Adipocyte (in vitro differentiated cells): ENCODE results near the gene JAKMIP2.

Source experiments
- DNase-seq: peaks from one replicate; pipeline ENCODE4 v3.0.0-alpha.2; 2015; ENCODE audit warnings: low read depth
- H3K27me3 ChIP-seq: replicated peaks from 2 replicates; pipeline ENCODE4 v1.7.0; 2013; ENCODE audit warnings: mild to moderate bottlenecking, low read length, moderate library complexity; ENCODE audit not compliant: control insufficient read depth, insufficient read depth
- H3K36me3 ChIP-seq: 2 replicates; pipeline ENCODE4 v1.7.0; 2013; ENCODE audit warnings: low read length, mild to moderate bottlenecking, moderate library complexity; ENCODE audit not compliant: control insufficient read depth, insufficient read depth, severe bottlenecking
- H3K4me1 ChIP-seq: 2 replicates; pipeline ENCODE4 v1.7.0; 2013; ENCODE audit warnings: mild to moderate bottlenecking, low read length, moderate library complexity; ENCODE audit not compliant: control insufficient read depth, insufficient read depth
- H3K4me3 ChIP-seq: 2 replicates; pipeline ENCODE4 v1.7.0; 2013; ENCODE audit warnings: mild to moderate bottlenecking, low read length, moderate library complexity
- H3K9ac ChIP-seq: 2 replicates; pipeline ENCODE4 v1.7.0; 2013; ENCODE audit warnings: mild to moderate bottlenecking, low read length, moderate library complexity
- H3K9me3 ChIP-seq: 2 replicates; pipeline ENCODE4 v1.7.0; 2013; ENCODE audit warnings: mild to moderate bottlenecking, low read length, moderate library complexity; ENCODE audit not compliant: control insufficient read depth

JAKMIP2 gene

DNA sequence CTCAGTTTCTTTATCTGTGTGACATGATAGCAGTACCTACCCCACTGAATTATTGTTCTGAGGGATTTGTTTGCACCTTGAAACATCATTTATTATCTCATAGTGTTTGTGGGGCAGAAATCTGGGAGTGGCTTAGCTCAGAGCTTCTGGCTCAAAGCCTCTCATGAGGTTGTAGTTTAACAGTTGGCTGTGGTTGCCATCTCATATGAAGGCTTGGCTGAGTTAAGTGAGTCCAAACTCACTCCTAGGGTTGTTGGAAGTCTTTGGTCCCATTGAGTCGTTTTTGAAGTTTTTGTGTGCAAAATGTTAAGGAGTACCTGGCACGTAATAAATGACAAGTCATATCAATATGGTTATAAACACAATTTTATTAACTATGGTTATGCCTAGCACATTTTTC is 3.6 kb upstream of the JAKMIP2 start:
- Histone ChIP-seq H3K4me3 (no peak overlapping the region), H3K9me3 (no peaks in the 10 kb centered on the region), H3K9ac (no peak overlapping the region), H3K27me3 (peaks cover 9% of the 10 kb centered on the region), H3K36me3 (no peaks in the 10 kb centered on the region), H3K4me1 (no peaks in the 10 kb centered on the region)
- no peak for DNase-seq

DNA sequence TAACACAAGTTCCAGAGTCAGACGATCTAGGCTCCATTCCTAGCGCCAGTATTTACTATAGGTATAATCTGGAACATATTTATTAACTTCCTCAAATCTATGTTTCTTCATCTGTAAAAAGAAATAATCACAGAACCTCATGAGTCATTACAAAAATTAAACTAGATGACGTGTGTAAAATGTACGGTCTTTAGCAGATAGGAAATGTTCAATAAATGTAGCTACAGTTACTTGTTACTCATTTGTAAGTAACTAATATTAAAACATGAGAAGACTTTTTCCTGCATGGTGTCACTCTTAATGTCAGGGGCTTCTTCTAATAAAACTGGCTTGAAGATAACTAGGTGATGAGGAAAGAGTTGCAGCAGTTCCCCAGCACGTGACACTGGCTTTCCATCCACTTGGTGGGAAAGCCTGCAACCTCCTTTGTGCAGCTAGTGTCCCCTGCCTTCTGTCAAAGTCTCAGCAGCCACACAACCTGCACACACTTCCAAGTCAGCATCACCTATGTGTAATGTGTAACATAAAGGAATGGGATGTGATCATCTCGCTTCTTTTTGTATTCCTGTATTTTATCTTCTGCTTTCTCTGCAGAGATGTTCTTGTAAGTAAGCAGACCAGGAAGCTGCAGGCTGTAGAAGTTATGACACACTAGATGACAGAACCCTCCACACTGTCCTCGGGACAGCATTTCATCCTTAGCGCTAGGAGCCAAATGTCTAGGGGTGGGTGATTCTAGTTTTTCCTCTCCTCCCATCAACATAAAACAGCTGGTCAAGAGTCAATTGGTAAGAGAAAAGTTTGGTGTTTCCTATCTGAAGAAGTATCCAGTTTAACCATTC is 1.8 kb upstream of the JAKMIP2 start:
- H3K4me1 ChIP-seq, result no peaks in the 10 kb centered on the region
- no peaks in the 10 kb centered on the region for H3K9me3 ChIP-seq
- H3K9ac ChIP-seq, result no peak overlapping the region
- H3K27me3 ChIP-seq, result peaks cover 9% of the 10 kb centered on the region
- no peak overlapping the region for H3K4me3 ChIP-seq
- no peaks in the 10 kb centered on the region for H3K36me3 ChIP-seq
- no peak for DNase-seq

DNA sequence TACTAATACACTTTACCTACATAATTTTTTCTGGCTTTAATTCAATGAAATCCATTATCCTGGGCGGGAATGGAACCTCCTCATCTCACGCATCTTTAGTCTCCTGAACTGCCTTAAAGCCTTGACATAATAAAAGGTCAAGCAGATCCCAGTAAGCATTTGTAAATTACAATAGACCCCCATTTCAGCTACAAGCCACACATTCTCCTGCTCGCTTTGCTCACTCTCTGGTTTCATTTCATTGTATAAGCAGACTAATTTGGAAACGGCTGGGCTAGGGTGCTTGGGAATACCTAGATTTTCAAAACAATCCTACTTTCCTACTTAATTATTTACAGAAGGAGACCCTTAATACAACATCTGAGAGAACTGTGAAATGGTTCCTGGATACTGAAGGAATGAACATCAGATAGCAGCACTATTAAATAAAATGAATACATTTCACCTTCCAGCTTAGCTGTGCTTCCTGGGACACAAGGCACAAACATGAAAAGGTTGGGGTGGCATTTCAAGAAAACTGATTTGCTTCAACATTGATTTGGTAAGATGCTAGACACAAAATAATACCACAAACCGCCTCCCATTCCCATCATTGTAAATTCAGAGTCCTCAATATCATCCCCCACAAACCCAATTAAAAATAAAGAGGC is 1.5 kb downstream of the JAKMIP2 start:
- no peak overlapping the region for H3K9ac ChIP-seq
- H3K4me3 ChIP-seq, result no peak overlapping the region
- H3K9me3 ChIP-seq, result no peaks in the 10 kb centered on the region
- no peaks in the 10 kb centered on the region for H3K4me1 ChIP-seq
- no peak for DNase-seq
- H3K27me3 ChIP-seq, result peaks cover 7% of the 10 kb centered on the region
- no peaks in the 10 kb centered on the region for H3K36me3 ChIP-seq

GRCh38 chr5:147779694-147780093 is 2.8 kb downstream of the JAKMIP2 start:
- Histone ChIP-seq H3K9ac (no peak overlapping the region), H3K27me3 (peaks cover 6% of the 10 kb centered on the region), H3K9me3 (no peaks in the 10 kb centered on the region), H3K36me3 (no peaks in the 10 kb centered on the region), H3K4me3 (no peak overlapping the region), H3K4me1 (no peaks in the 10 kb centered on the region)
- no peak for DNase-seq

GRCh38 chr5:147776989-147777388 is 5.5 kb downstream of the JAKMIP2 start:
- Histone ChIP-seq H3K4me1 (no peaks in the 10 kb centered on the region), H3K36me3 (no peaks in the 10 kb centered on the region), H3K9me3 (no peaks in the 10 kb centered on the region), H3K4me3 (no peak overlapping the region), H3K27me3 (peaks cover 2% of the 10 kb centered on the region), H3K9ac (no peak overlapping the region)
- DNase-seq, result no peak

DNA sequence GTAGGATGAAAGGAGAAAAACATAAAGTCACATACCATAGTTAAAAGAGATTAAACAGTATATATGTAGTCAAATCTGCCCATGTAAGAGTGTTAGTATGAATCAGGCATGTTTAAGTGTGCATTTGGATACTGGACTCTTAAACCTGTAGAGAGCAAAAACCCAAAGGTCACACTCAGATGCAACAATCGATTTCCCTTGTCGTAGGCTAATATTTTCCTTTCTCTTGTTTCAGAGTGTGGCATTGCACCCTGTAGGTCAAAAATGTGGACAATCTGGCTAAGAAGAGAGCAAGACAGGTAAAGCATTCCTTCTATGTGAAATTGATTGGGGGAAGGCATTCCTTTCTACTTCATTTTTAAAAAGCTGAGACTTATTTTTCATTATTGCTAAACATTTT is 8.9 kb downstream of the JAKMIP2 start:
- Histone ChIP-seq H3K27me3 (no peaks in the 10 kb centered on the region), H3K9me3 (no peaks in the 10 kb centered on the region), H3K4me1 (no peaks in the 10 kb centered on the region), H3K36me3 (no peaks in the 10 kb centered on the region), H3K9ac (no peak overlapping the region), H3K4me3 (no peak overlapping the region)
- DNase-seq, result no peak

DNA sequence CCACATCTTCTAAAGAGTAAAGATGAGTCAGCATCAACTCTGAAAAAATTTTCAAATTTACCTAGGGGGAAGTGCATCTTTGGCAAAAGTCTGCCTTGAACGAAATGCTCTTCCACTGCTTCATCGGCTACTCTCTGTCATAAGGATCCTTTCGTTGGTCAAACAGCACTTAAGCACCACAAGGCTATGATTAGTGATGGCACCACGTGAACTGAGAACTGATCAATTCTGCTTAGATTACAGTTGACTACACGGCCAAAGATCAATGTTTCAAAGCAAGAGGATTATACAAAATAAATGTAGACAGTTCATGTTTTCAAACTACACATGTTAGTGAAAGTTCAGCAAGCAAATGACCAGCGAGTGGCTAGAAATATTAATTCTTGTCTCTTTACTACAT is 9.4 kb downstream of the JAKMIP2 start:
- Histone ChIP-seq H3K36me3 (no peaks in the 10 kb centered on the region), H3K9me3 (no peaks in the 10 kb centered on the region), H3K9ac (no peak overlapping the region), H3K4me1 (no peaks in the 10 kb centered on the region), H3K4me3 (no peak overlapping the region), H3K27me3 (no peaks in the 10 kb centered on the region)
- DNase-seq, result no peak

- Histone ChIP-seq H3K9ac (no peak overlapping the region), H3K36me3 (no peaks in the 10 kb centered on the region), H3K9me3 (no peaks in the 10 kb centered on the region), H3K4me3 (no peak overlapping the region), H3K27me3 (no peaks in the 10 kb centered on the region), H3K4me1 (peaks cover 11% of the 10 kb centered on the region)
- no peak for DNase-seq
Measured at GRCh38 chr5:147767048-147767447, 15.5 kb downstream of the JAKMIP2 start.

DNA sequence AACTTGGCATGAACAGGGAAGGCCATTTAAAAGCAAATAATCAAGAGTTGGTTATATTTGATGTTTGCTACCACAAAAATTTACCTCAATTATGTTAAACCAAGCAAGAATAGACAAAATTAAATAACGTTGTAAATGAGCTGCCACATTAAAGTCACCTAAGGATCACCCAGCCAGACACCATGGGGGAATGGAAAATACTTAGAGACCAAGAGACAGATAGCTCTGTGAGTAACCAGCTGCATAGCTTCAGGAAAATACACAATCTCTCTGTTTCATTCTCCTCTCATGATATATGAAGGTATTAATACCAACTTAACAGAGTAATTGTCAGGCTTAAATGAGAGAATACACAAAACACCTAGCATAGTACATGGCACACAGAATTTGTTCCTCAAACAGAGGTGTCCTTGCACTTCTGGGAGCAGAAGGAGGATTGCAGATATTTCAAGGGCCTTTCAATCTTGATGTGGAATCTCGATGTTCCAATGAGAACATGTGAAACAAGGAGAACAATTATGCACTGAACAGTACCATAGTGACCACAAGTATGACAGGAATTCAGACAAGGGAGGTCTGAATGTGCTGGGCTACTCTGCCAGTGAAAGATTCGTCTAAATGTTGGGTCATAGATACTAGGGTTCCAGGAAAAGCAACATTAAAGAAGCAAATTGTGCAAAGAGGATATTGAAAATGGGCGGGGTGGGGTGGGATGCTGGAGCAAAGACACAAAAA is 18.6 kb downstream of the JAKMIP2 start:
- Histone ChIP-seq H3K4me1 (peaks cover 11% of the 10 kb centered on the region), H3K9me3 (no peaks in the 10 kb centered on the region), H3K36me3 (no peaks in the 10 kb centered on the region), H3K9ac (peak overlapping the region; percentile 28), H3K4me3 (no peak overlapping the region), H3K27me3 (no peaks in the 10 kb centered on the region)
- DNase-seq, result peak; percentile 41

- H3K4me3 ChIP-seq, result no peak overlapping the region
- H3K4me1 ChIP-seq, result peaks cover 11% of the 10 kb centered on the region
- H3K9ac ChIP-seq, result no peak overlapping the region
- H3K9me3 ChIP-seq, result no peaks in the 10 kb centered on the region
- no peak for DNase-seq
- no peaks in the 10 kb centered on the region for H3K27me3 ChIP-seq
- no peaks in the 10 kb centered on the region for H3K36me3 ChIP-seq
Measured at GRCh38 chr5:147760086-147760875, 22.2 kb downstream of the JAKMIP2 start.

- Histone ChIP-seq H3K27me3 (no peaks in the 10 kb centered on the region), H3K36me3 (no peaks in the 10 kb centered on the region), H3K9me3 (no peaks in the 10 kb centered on the region), H3K4me3 (no peak overlapping the region), H3K9ac (no peak overlapping the region), H3K4me1 (peaks cover 11% of the 10 kb centered on the region)
- no peak for DNase-seq
Measured at GRCh38 chr5:147759441-147759840, 23.1 kb downstream of the JAKMIP2 start.
